Breast epithelium (tissue), 3 donors: ENCODE measurements around the gene CTSO.

Experiments
- POLR2A ChIP-seq: fragments of 450-650 bp; IDR thresholded peaks from one replicate; pipeline ENCODE4 v1.6.1; 2016; ENCODE audit warnings: antibody characterized with exemption, mild to moderate bottlenecking, moderate library complexity
- TF ChIP-seq, protein P1 (sequence below), 3 donors: fragments of 450-650 bp; IDR thresholded peaks; one replicate each; pipeline ENCODE4 v1.5.1; 2016 to 2017; ENCODE audit warnings: antibody characterized with exemption in 3 of 3, mild to moderate bottlenecking in 3 of 3, moderate library complexity in 3 of 3

- TF ChIP-seq, protein P1, sequence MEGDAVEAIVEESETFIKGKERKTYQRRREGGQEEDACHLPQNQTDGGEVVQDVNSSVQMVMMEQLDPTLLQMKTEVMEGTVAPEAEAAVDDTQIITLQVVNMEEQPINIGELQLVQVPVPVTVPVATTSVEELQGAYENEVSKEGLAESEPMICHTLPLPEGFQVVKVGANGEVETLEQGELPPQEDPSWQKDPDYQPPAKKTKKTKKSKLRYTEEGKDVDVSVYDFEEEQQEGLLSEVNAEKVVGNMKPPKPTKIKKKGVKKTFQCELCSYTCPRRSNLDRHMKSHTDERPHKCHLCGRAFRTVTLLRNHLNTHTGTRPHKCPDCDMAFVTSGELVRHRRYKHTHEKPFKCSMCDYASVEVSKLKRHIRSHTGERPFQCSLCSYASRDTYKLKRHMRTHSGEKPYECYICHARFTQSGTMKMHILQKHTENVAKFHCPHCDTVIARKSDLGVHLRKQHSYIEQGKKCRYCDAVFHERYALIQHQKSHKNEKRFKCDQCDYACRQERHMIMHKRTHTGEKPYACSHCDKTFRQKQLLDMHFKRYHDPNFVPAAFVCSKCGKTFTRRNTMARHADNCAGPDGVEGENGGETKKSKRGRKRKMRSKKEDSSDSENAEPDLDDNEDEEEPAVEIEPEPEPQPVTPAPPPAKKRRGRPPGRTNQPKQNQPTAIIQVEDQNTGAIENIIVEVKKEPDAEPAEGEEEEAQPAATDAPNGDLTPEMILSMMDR (IDR thresholded peaks at IDR 0.05): no peak
- no peak for TF ChIP-seq POLR2A
These were observed 46.1 kb downstream of the CTSO start for GRCh38 chr4:155907556-155907955.
